Measurements from ENCODE around the gene GBX2. TPM values are rescaled to one million over a fixed set of nuclear protein-coding genes. Genes with fewer than 3 reads are reported as not detected.

The GBX2 gene
- total RNA-seq, 1 donor from 2014 or later: not detected

DNA sequence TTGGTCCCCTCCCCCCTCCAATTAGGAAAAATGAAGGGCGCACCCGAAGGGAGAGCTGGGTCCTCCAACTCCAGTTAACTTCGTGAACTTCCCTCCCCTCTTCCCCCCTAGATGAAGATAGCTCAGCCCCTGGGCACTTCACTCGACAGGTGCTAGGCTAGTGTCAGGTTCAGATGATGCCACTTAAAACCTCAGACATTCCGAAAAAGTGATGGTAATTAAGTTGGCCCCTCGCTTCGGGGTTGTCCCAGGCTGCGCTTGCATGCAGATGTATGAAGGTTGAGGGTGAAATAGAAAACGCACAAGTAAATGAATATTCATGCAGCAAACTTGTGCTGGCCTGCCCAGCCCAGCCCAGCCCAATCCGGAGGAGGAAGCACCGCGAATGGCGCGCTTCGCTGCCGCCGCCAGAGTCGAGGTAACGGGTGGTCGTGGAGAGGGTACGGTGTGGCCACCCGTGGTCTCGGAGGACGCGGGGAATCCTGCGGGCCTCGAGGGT lies 3.0 kb upstream of the GBX2 start:
- Histone ChIP-seq H3K27me3 (ENCODE audit: low read depth) (peaks cover 94% of the 10 kb centered on the region), H3K27ac (no peak overlapping the region), H3K36me3 (no peaks in the 10 kb centered on the region), H3K4me3 (no peak overlapping the region), H3K4me1 (peaks cover 30% of the 10 kb centered on the region), H3K9me3 (no peaks in the 10 kb centered on the region)
- DNase-seq: no peak
- TF ChIP-seq CTCF (IDR thresholded peaks at IDR 0.05): no peak
- intact Hi-C loops (cut with DNase I): loop anchor here (10.0 kb wide), 1 partner anchor 386 kb away; no protein-coding TSS in a partner anchor
- ATAC-seq: no peak

DNA sequence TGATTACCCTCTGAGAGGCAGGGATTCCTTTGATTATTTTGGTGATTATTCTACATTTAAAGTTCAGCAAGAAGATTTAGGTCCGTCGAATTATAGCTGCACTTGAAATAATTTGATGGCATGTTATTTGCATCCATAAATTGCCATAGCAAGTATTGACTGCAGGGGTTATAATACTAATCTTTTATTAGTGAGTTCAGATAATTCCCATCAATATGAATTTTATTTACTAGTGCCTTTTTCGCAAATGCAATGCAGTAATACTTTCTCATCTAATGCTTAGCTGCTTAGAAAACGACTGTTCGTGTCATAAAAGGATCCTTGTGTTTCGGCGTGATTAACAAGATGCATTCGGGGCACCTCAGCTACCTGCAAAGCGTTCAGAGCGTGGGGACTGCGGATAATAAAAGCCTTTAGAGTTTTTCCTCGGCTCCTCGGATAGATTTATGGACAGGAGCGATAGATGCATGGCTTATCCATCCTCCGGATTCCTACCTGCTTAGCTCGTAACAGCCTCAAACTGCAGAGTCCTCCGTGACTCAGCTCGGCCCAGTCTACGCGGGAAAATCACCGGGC lies 2.5 kb upstream of the GBX2 start:
- intact Hi-C loops (cut with DNase I): loop anchor here (10.0 kb wide), 1 partner anchor 386 kb away; no protein-coding TSS in a partner anchor
- Histone ChIP-seq H3K4me1 (peaks cover 33% of the 10 kb centered on the region), H3K9me3 (no peaks in the 10 kb centered on the region), H3K27me3 (ENCODE audit: low read depth) (peaks cover 96% of the 10 kb centered on the region), H3K4me3 (no peak overlapping the region), H3K36me3 (no peaks in the 10 kb centered on the region), H3K27ac (no peak overlapping the region)
- DNase-seq (no peak), ATAC-seq (no peak)
- no peak for TF ChIP-seq CTCF (IDR thresholded peaks at IDR 0.05)

DNA sequence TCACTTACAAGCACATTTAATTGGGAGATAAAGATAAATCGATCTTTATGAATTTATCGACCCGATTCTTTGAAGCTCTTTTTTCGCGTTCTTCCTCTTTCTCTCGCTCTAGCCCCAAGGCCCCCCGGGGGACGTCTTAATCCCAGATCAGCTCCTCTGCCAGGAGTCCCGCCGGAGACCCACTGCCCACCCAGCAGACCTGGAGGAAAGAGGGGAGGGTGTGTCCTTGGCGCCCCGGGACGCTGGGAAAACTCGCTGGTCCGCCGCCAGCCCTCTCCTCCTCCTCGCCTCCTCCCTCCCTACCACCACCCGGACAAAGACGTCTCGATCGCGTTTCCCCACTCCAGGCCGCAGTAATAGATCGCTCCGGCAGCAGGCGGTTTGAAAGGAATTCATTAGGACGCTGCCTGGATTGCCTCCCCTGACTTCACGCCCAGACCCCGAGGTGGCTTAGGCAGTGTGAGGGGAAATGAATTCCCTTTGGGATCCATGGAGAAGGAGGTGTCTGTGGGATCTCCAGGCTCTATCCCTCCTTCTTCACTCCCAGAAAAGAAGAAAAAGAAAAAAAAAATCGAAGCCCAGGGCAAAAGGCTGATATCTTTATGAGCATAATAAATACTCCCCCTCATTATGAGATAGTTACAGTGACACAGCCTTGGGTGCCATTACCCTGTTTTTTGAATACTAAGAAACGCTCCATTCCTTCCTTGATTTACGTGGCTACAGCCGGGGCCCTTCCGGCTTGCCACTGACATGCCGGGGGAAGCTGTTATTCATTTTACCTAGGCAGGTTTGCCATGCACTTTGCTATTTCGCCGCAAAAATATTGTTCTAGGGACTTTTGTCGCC lies 1.8 kb upstream of the GBX2 start:
- intact Hi-C loops (cut with DNase I): loop anchor here (10.0 kb wide), 1 partner anchor 385 kb away; no protein-coding TSS in a partner anchor
- H3K4me1 ChIP-seq: peaks cover 34% of the 10 kb centered on the region

GRCh38 chr2:236169151-236169721 lies 1.1 kb upstream of the GBX2 start:
- intact Hi-C loops (cut with DNase I): no loop called here
- no peaks in the 10 kb centered on the region for H3K9me3 ChIP-seq
- peaks cover 100% of the 10 kb centered on the region for H3K27me3 ChIP-seq (ENCODE audit: low read depth)
- H3K36me3 ChIP-seq: no peaks in the 10 kb centered on the region
- DNase-seq (no peak), ATAC-seq (no peak)
- no peak for TF ChIP-seq CTCF (IDR thresholded peaks at IDR 0.05)
- H3K4me1 ChIP-seq: peaks cover 41% of the 10 kb centered on the region
- no peak overlapping the region for H3K4me3 ChIP-seq
- H3K27ac ChIP-seq: no peak overlapping the region

More for the DNA sequence above, 1.8 kb upstream of the GBX2 start:
- Histone ChIP-seq H3K4me3 (no peak overlapping the region), H3K9me3 (no peaks in the 10 kb centered on the region), H3K27ac (no peak overlapping the region), H3K27me3 (ENCODE audit: low read depth) (peaks cover 100% of the 10 kb centered on the region), H3K36me3 (no peaks in the 10 kb centered on the region)
- no peak for ATAC-seq
- DNase-seq: no peak
- TF ChIP-seq CTCF (IDR thresholded peaks at IDR 0.05): no peak

- intact Hi-C loops (cut with DNase I): no loop called here
- ATAC-seq (no peak), DNase-seq (no peak)
- no peak for TF ChIP-seq CTCF (IDR thresholded peaks at IDR 0.05)
- Histone ChIP-seq H3K27me3 (ENCODE audit: low read depth) (peaks cover 100% of the 10 kb centered on the region), H3K9me3 (no peaks in the 10 kb centered on the region), H3K27ac (no peak overlapping the region), H3K36me3 (no peaks in the 10 kb centered on the region), H3K4me3 (peak overlapping the region; percentile 38), H3K4me1 (peaks cover 53% of the 10 kb centered on the region)
These were observed 683 bp downstream of the GBX2 start for GRCh38 chr2:236167297-236168109.
